ENCODE results near the gene AKAP1.

Gene AKAP1, protein sequence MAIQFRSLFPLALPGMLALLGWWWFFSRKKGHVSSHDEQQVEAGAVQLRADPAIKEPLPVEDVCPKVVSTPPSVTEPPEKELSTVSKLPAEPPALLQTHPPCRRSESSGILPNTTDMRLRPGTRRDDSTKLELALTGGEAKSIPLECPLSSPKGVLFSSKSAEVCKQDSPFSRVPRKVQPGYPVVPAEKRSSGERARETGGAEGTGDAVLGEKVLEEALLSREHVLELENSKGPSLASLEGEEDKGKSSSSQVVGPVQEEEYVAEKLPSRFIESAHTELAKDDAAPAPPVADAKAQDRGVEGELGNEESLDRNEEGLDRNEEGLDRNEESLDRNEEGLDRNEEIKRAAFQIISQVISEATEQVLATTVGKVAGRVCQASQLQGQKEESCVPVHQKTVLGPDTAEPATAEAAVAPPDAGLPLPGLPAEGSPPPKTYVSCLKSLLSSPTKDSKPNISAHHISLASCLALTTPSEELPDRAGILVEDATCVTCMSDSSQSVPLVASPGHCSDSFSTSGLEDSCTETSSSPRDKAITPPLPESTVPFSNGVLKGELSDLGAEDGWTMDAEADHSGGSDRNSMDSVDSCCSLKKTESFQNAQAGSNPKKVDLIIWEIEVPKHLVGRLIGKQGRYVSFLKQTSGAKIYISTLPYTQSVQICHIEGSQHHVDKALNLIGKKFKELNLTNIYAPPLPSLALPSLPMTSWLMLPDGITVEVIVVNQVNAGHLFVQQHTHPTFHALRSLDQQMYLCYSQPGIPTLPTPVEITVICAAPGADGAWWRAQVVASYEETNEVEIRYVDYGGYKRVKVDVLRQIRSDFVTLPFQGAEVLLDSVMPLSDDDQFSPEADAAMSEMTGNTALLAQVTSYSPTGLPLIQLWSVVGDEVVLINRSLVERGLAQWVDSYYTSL

DNA sequence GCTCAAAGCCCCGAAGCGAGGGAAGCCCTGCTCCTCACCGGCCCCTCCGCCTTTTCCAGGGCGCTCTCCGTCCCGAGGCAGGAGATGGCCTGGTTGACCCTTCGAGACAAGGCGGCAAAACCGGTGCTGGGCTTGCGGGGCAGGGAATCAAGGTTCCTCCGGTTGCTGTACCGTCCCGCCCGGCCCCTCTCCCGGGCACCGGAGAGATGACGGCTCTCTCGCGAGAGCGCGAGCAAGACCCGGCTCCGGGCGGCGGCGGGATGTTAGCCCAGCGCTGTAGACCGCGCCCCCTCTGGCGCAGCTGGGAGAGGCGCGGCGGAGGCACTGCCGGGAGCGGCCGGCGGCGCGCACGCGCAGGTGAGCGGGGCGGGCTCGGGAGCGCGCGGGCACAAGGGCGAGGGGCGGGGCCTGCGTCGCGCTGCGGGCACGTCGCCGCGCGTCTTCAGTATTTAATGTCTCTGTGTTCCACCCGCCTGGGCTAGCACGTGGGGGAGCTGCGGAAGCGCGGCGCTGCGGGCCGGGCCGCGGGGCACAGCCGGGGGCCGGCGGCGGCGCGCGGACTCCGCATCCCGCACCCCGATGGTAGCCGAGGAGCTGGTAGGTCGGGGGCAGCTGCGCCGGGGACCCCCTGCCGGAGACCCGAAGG, at the start of gene AKAP1:
Gene AKAP1, plus strand, starts transcription at position 445 of the 646 bp plus-strand sequence. CDS start 20,219 bp downstream, outside the sequence.
- peak within 1 kb of the TSS; percentile 87 to 97 for H3K4me3 ChIP-seq
- H3K36me3 ChIP-seq: no peaks in the 10 kb centered on the region
- no peak for TF ChIP-seq CTCF (IDR thresholded peaks at IDR 0.05)
- DNase-seq: peak; percentile 93 to 98
- H3K9me3 ChIP-seq: no peaks in the 10 kb centered on the region
- H3K27me3 ChIP-seq: no peaks in the 10 kb centered on the region
- peaks cover 0 to 35% (median 26%) of the 10 kb centered on the region in 4 donors for H3K4me1 ChIP-seq
- peak within 1 kb of the TSS; percentile 97 to 98 for H3K27ac ChIP-seq
- intact Hi-C loops (cut with DNase I; ENCODE audit: low total_unique reads): loop anchor here (5.0 kb wide), 1 partner anchor 38 kb away; no protein-coding TSS in a partner anchor

GRCh38 chr17:57035971-57036481, 49.0 kb upstream of the AKAP1 start:
- TF ChIP-seq CTCF (IDR thresholded peaks at IDR 0.05): no peak
- Histone ChIP-seq H3K27me3 (no peaks in the 10 kb centered on the region), H3K4me1 (peaks cover 0 to 53% (median 25%) of the 10 kb centered on the region in 4 donors), H3K9me3 (no peaks in the 10 kb centered on the region), H3K27ac (peak overlapping the region; percentile 37 to 59), H3K4me3 (no peak overlapping the region), H3K36me3 (no peaks in the 10 kb centered on the region)
- no peak for DNase-seq
- intact Hi-C loops (cut with DNase I; ENCODE audit: low total_unique reads): no loop called here

DNA sequence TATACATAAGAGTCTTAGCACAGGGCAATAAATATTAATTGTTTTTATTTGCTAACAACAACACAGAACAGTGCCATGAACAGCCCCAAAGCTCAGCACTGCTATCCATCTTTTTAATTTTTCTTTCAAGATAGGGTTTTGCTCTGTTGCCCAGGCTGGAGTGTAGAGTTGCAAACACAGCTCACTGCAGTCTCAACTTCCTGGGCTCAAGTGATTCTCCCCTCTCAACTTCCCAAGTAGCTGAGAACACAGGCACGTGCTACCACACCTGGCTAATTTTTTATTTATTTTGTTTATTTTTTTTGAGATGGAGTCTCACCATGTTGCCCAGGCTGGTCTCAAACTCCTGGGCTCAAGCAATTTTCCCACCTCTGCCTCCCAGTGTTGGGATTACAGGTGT, 47.6 kb upstream of the AKAP1 start:
- no peaks in the 10 kb centered on the region for H3K27me3 ChIP-seq
- no peak overlapping the region for H3K4me3 ChIP-seq
- peaks cover 0 to 39% (median 23%) of the 10 kb centered on the region in 4 donors for H3K4me1 ChIP-seq
- no peak overlapping the region for H3K27ac ChIP-seq
- intact Hi-C loops (cut with DNase I; ENCODE audit: low total_unique reads): no loop called here
- DNase-seq: no peak
- H3K9me3 ChIP-seq: no peaks in the 10 kb centered on the region
- no peaks in the 10 kb centered on the region for H3K36me3 ChIP-seq
- TF ChIP-seq CTCF (IDR thresholded peaks at IDR 0.05): no peak

DNA sequence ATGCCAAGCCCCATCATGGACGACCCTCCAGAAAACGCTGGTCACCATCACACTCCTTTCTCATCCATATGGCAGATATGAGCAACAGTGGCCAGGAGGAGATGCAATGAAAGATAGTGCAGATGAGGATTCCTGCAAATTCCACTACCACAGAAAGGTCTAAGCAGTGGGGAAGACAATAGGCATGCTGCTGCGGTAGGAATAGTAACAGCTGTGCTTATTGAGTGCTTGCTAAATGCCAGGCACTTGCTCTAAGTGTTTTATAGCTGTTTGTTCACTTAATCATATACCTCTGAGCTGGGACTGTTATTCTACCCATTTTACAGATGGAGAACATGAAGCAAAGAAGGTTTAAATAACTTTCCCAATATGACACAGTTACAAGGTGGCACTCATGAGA, 46.6 kb upstream of the AKAP1 start:
- Histone ChIP-seq H3K27me3 (peaks cover 0 to 3% of the 10 kb centered on the region in 2 donors), H3K9me3 (no peaks in the 10 kb centered on the region), H3K27ac (no peak overlapping the region), H3K4me1 (peaks cover 0 to 32% (median 21%) of the 10 kb centered on the region in 4 donors), H3K4me3 (no peak overlapping the region), H3K36me3 (no peaks in the 10 kb centered on the region)
- intact Hi-C loops (cut with DNase I; ENCODE audit: low total_unique reads): no loop called here
- peak in 1 of 2 donors; percentile 5 for DNase-seq
- TF ChIP-seq CTCF (IDR thresholded peaks at IDR 0.05): no peak

- Histone ChIP-seq H3K36me3 (no peaks in the 10 kb centered on the region), H3K27ac (no peak overlapping the region), H3K27me3 (peaks cover 0 to 4% of the 10 kb centered on the region in 2 donors), H3K9me3 (no peaks in the 10 kb centered on the region), H3K4me1 (peaks cover 4 to 17% (median 10%) of the 10 kb centered on the region in 4 donors), H3K4me3 (no peak overlapping the region)
- intact Hi-C loops (cut with DNase I; ENCODE audit: low total_unique reads): no loop called here
- no peak for DNase-seq
- TF ChIP-seq CTCF (IDR thresholded peaks at IDR 0.05): no peak
Observed at GRCh38 chr17:57040571-57040970, 44.5 kb upstream of the AKAP1 start.
